AG09309 (cell line): Measurements from ENCODE around the gene BEST3.

Experiments
- DNase-seq: peaks from one replicate; pipeline ENCODE4 v3.0.0-alpha.2; 2010; ENCODE audit warnings: low read depth
- H3K4me3 ChIP-seq: 2 replicates; pipeline ENCODE4 v1.5.1; 2011; ENCODE audit warnings: mild to moderate bottlenecking, low read depth, low read length, moderate library complexity; ENCODE audit not compliant: control insufficient read depth
- TF ChIP-seq, protein P1 (sequence below): IDR thresholded peaks from 2 replicates; pipeline ENCODE4 v1.5.1; 2011; ENCODE audit warnings: mild to moderate bottlenecking, low read depth, low read length, inconsistent platforms; ENCODE audit not compliant: insufficient read depth, control insufficient read depth; ENCODE audit errors: missing control alignments

BEST3 gene

DNA sequence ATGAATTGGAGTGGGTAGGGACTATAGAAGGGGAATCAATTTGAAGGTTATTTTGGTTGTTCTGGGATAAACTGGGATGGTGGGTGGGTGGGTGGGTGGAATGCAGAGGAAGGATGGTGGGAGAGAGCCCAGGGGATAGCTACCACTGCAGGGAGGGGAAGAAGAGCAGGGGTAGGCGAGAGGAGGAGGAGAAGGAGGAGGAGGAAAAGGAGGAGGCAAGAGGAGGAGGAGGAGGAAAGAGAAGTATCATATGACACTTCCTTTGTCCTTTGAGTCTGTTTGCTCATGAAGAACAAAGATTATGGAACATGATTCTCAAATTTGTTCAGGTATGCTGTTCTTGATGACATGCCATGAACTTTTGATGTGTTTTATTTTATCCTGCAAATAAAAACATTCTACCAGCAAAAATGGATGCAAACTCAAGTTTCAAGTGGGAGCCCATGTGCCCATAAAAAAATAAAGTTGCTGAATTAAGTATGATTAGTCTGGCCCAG, 4.1 kb upstream of the BEST3 start:
- DNase-seq = no peak
- H3K4me3 ChIP-seq = no peak overlapping the region
- TF ChIP-seq, protein P1, sequence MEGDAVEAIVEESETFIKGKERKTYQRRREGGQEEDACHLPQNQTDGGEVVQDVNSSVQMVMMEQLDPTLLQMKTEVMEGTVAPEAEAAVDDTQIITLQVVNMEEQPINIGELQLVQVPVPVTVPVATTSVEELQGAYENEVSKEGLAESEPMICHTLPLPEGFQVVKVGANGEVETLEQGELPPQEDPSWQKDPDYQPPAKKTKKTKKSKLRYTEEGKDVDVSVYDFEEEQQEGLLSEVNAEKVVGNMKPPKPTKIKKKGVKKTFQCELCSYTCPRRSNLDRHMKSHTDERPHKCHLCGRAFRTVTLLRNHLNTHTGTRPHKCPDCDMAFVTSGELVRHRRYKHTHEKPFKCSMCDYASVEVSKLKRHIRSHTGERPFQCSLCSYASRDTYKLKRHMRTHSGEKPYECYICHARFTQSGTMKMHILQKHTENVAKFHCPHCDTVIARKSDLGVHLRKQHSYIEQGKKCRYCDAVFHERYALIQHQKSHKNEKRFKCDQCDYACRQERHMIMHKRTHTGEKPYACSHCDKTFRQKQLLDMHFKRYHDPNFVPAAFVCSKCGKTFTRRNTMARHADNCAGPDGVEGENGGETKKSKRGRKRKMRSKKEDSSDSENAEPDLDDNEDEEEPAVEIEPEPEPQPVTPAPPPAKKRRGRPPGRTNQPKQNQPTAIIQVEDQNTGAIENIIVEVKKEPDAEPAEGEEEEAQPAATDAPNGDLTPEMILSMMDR = no peak

DNA sequence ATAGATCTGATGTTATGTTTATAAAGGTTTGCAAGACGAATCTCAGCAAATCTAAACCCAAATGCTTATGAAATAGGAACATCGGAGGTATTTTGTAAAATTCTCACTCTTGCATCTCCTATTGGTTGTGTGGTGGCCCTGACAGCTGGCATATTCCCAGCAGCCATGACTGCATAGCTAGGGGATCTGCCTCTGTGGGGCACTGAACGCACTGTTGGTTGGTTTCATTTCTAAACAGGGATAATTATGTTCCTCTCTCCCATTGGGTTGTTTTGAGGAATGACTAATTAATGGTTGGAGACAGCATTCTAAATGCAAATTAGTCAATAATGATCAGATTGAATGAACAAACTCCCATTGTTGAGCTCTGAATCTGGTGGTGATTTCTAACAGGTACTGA, 2.7 kb upstream of the BEST3 start:
- no peak overlapping the region for H3K4me3 ChIP-seq
- TF ChIP-seq, protein P1 = no peak
- DNase-seq = no peak

GRCh38 chr12:69698054-69698453, 1.0 kb downstream of the BEST3 start:
- DNase-seq = no peak
- H3K4me3 ChIP-seq = no peak overlapping the region
- TF ChIP-seq, protein P1 = no peak

- H3K4me3 ChIP-seq = no peak overlapping the region
- no peak for DNase-seq
- TF ChIP-seq, protein P1 = no peak
Measured at GRCh38 chr12:69694123-69694522, 5.0 kb downstream of the BEST3 start.

DNA sequence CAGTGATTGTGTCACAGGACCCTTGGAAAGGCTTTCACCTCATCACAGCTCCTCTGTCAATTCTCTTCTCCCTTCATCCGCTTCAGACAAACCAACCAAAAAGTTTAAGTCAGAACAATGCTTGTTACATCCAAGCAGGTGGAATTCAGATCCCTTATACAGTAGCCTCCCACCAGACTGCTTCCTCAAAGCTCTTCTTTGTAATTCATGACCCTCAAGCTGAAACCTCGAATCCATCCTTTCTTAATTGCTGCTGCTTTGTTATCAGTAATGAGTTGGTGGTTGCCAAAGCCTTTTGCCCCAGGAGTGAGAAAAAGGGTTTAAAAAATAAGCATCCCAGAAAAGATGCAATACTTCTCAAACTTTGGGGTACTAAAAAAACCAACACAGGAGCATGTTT, 9.5 kb downstream of the BEST3 start:
- no peak for DNase-seq
- no peak overlapping the region for H3K4me3 ChIP-seq
- TF ChIP-seq, protein P1 = no peak

- TF ChIP-seq, protein P1 = no peak
- DNase-seq = peak; percentile 77
- H3K4me3 ChIP-seq = no peak overlapping the region
Measured at GRCh38 chr12:69688471-69689427, 10.4 kb downstream of the BEST3 start.
